Measurements from ENCODE around the gene SPRED2.

Gene SPRED2, protein sequence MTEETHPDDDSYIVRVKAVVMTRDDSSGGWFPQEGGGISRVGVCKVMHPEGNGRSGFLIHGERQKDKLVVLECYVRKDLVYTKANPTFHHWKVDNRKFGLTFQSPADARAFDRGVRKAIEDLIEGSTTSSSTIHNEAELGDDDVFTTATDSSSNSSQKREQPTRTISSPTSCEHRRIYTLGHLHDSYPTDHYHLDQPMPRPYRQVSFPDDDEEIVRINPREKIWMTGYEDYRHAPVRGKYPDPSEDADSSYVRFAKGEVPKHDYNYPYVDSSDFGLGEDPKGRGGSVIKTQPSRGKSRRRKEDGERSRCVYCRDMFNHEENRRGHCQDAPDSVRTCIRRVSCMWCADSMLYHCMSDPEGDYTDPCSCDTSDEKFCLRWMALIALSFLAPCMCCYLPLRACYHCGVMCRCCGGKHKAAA

GRCh38 chr2:65432227-65433190 lies at the start of gene SPRED2:
Gene SPRED2, minus strand, starts transcription at chr2:65432599. Its CDS starts 612 bp downstream, at chr2:65431987.
- peak; percentile 87 for DNase-seq

GRCh38 chr2:65481961-65482360 lies 49.6 kb upstream of the SPRED2 start:
- no peak for DNase-seq

DNA sequence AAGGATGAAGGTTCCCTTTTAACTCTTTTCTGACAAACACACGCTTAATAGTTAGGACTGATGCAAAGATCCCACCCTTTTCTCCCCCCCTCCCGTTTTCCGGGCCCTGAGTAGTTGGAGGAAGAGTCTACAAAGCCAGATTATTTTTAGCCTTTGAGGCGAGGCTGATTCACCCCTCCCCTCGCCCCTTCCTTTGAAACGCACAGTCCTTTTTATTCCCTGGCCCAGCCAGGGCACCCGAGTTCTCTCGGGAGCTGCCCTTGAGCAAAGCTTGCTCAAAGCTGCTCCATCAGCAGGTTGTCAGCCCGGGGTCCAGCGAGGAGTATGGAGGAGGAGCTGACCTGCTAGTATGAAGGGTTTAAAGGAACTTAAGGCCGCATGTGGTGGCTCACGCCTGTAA lies 47.1 kb upstream of the SPRED2 start:
- DNase-seq = no peak

DNA sequence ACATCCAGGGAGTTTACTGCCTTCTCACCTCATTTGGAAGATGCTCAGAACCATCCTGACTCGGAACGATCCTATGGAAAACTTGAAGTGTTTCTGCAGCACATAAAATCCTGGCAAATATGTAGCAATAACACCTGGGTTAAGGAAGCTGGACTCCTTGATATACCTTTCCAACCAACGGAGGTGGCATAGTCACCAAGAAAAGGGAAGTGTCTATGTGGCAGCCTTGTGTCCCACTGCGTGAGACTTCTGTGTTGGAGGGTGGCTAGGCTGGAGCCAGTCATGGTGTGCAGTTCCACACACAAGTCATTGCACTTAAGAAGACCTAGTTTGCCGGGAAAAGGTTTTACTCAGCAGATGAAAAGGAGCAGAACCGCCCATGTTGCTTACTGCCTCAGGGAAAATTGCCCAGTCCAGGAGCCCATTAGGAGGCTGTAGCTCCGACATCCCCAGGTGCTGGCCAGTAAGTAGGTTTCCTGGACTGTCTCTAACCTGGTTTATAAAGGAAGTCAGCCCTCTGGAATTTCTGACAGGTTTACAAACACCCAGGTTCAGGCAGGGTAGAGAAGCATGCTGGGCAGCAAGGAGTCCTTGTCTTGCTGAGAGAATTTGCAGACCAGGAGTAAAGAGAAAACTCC lies 46.2 kb upstream of the SPRED2 start:
- DNase-seq = no peak

GRCh38 chr2:65477590-65477989 lies 45.2 kb upstream of the SPRED2 start:
- no peak for DNase-seq

DNA sequence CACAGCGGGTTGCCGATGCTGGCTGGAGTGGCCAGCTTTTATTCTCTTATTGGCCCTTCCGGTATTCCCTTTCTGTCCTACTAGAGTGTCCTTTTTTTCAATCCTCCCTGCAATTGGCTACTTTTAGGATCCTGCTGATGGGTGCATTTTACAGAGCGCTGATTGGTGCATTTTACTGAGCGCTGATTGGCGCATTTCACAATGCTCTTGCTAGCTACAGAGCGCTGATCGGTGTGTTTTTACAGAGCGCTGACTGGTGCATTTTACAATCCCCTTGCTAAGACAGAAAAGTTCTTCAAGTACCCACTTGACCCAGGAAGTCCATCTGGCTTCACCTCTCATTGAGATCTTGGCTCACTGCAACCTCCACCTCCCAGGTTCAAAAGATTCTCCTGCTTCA lies 44.4 kb upstream of the SPRED2 start:
- no peak for DNase-seq

DNA sequence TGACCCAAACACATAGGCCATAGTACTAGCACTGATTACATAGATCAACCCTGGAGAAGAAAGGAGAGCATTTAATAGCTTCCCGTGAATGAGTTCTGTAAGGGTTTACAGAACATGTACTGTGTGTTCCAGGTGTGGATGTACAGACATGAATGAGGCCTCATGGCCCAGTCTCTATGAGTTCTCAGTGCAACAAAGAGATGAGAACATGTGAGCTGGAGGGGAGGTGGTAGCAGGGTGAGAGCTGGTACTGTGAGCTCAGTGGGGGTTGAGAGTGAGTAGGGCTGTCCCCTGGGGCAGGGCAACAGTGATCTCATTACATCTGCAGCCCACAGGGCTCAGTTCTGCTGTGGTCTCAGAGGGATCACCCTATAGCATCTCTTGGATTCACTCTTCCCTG lies 42.6 kb upstream of the SPRED2 start:
- no peak for DNase-seq

DNA sequence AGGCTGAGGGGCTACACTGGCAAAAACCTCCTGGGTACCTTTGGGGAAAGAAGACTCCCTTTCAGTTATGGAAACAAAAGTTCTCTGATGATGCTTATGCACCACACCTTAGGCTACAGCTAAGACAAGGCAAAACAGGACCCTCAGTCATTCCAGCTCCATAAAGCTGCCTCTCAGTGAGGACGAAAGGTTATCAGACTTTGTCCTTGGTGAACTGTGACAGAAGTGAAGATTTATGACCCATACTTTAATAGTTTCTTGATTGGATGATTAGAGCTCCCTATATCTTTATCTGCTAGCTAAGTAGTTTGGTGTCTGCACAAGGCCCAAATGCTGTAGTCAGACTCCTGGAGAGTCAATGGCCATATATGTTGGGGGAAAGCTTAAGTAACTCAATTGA lies 40.6 kb upstream of the SPRED2 start:
- no peak for DNase-seq

DNA sequence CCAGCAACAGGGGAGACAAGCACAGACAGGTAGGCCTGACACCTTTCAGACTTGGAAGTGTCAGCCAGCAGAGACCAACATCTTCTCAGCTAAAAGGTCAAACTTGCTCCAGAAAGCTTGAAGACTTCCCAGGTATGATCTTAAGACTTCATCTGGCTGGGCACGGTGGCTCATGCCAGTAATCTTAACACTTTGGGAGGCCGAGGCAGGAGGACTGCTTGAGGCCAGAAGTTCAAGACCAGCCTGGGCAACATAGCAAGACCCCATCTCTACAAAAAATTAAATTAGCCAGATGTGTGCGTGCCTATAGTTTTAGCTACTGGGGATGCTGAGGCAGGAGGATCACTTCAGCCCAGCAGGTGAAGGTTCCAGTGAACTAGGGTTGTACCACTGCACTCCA lies 39.0 kb upstream of the SPRED2 start:
- DNase-seq = no peak

DNA sequence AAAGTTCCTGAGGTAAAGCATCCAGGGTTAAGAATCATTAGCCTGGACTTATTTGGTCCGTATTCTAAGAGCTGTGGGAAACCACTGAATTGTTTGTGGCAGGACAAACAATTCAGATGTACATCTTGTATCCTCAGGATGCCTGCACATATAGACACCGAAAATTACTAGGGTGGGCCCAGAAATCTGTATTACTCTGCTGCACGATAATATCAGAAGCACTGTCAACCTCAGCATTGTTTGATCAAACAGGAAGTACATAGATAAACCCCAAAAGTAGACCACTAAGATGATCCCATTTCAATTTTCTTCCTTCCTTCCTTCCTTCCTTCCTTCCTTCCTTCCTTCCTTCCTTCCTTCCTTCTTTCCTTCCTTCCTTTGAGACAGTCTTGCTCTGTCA lies 34.2 kb upstream of the SPRED2 start:
- no peak for DNase-seq

DNA sequence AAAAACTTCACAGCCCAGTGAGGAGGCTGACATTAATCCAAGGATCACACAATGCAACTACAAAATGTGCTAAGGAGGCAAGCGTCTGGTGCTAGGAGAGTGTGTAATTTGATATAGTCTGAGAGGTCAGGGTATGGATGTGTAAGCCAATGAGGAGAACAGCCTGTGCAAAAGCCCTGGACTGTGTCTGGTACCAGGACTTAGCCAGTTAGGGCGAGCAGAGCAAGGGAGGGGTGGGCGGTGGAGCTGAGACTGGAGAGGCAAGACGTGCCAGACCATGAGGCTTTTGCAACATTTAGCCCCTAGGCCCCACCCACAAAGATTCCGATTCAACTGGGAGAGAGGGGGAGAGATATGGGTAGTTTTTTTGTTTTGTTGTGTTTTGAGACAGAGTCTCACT lies 33.5 kb upstream of the SPRED2 start:
- DNase-seq = no peak

DNA sequence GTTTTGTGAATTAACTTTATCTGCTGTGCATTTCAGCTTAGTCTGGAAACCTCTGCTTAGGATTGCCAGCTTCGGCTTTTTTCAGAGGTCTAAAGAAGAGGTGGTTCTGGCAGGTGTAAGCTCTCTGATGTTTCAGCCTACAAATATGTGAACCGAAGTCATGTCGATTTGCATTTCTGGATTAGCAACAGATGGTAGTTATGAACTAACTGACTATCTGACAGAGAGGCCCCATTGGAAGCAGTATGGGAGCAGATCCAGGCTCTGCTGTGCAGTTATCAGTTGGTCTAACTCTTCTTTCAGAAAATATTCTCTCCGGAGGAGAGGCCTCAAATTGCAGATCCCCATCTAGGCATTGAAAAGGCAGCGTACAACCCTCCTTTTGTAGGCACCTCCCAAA lies 32.7 kb upstream of the SPRED2 start:
- DNase-seq = no peak

GRCh38 chr2:65464604-65465003 lies 32.2 kb upstream of the SPRED2 start:
- no peak for DNase-seq

DNA sequence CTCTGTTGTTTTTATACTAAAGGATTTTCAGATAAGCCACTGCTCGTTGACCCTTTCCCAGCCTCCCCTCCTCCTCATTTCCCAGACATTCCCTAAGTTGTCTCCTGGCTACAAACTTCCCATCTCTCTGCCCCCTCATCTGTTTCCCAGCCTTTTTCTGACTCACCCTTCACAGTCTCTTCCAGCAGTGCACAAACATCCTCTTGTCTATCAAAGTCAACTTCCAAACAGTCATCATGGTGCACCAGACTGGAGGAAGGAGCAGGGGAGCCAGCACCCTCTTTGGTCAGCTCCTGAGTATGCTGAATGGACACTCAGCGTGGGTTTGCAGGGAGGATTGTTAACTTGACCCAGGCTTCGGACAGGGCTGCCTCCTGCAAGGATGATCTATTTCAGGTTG lies 26.6 kb upstream of the SPRED2 start:
- no peak for DNase-seq

GRCh38 chr2:65456886-65457285 lies 24.5 kb upstream of the SPRED2 start:
- no peak for DNase-seq

DNA sequence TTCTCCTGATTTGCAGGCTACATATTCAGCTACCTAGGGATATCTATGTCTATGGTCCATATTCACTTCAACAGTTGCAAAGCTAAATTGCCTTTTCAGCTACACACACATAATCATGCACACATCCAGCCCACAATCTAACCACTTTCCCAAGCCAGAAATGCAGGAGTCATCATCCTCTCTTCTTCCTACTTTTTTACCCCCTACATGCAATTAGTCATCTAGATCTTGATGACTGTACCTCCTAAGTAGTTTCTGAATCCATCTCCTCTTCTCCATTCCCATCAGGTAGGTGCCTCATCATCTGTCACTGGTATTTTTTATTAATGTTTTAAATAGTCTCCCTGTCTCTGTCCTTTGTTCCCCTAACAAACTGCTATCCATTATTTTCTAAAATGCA lies 23.7 kb upstream of the SPRED2 start:
- no peak for DNase-seq

DNA sequence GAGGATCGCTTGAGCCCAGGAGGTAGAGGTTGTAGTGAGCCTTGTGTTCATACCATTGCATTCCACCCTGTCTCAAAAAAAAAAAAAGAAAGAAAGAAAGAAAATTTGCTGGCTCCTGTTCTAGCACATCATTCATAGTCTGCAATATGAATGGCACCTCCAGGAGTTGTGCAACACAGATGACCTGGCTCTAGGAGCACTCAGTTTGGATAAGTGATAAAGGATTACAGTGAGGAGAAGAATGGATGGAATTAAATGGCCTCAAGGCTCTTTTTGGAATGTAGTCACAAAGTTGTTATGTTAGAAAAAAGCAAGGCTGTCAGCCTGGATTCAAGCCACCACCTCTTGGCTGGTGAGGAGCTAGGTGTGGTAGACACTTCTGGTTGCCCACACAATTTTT lies 21.5 kb upstream of the SPRED2 start:
- no peak for DNase-seq

DNA sequence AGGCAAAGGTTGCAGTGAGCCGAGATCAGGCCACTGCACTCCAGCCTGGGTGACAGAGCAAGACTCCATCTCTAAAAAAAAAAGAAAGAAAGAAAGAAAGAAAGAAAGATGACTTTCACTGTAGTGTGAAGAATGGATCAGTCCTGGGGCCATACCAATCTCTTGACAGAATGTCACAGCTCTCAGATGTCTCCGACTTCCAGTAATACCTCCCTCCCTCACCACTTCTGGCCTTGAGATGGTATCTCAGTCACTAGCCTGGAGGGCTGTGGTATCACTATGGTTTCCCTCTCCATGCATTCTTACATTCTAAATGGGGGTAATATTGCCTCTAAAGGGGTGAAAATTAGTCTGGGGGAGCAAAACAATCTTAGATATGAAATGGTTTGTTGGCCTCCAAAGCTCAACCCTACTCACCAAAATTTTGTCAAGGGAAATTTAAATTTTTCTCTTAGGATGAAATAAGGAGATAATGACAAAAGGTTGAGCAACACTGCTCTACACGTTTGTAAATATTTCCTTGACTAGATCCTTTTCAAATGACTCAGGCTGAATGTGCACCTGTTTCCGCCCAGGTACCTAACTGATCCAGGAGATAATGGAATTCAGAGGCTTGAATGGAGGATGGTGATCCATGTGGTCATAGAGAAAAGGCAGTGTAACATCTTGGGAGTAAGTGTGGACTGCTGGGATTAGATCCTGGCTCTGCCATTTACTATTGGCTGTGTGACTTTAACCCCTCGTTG lies 19.9 kb upstream of the SPRED2 start:
- no peak for DNase-seq

- no peak for DNase-seq
Measured at GRCh38 chr2:65450810-65451209, 18.4 kb upstream of the SPRED2 start.

- no peak for DNase-seq
Measured at GRCh38 chr2:65450393-65450792, 18.0 kb upstream of the SPRED2 start.

GRCh38 chr2:65443509-65444186 lies 11.2 kb upstream of the SPRED2 start:
- no peak for DNase-seq

GRCh38 chr2:65442420-65443020 lies 10.1 kb upstream of the SPRED2 start:
- no peak for DNase-seq

Data from GDM1 (cell line).